HL-60/S4 treated with phorbol 12-myristate 13-acetate at 8.2 ng/mL for 4 days and 3 days (cell line): Measurements from ENCODE around the gene BAG5.
"Not testable (repeated sequence)": the region's sequence is repeated elsewhere in the genome, so short reads cannot be mapped to it uniquely, and the experiment has no call there.

Experiments
- in situ Hi-C: fragments of 300-500 bp; cut with MboI; formaldehyde crosslinking; loops from 2 replicates; pipeline ENCODE4 v1.15.0; 2022; ENCODE audit warnings: low sequenced_read_pairs

Gene BAG5

GRCh38 chr14:103512701-103513611, 49.5 kb downstream of the BAG5 start:
- in situ Hi-C loops = no loop called here

GRCh38 chr14:103512180-103512579, 50.3 kb downstream of the BAG5 start:
- in situ Hi-C loops = not testable (repeated sequence)

GRCh38 chr14:103510724-103511693, 51.4 kb downstream of the BAG5 start:
- in situ Hi-C loops = no loop called here

- in situ Hi-C loops = no loop called here
Measured at GRCh38 chr14:103509864-103510723, 52.4 kb downstream of the BAG5 start.

- in situ Hi-C loops = no loop called here
Measured at GRCh38 chr14:103508521-103509329, 53.7 kb downstream of the BAG5 start.

GRCh38 chr14:103507751-103508150, 54.7 kb downstream of the BAG5 start:
- in situ Hi-C loops = no loop called here
